CD4-positive, alpha-beta T cell treated with Interleukin-2 at 100 ng/mL for 4 hours (primary cell): Measurements from ENCODE around the gene MAFG.

Experiments
- DNase-seq: peaks from one replicate; pipeline ENCODE4 v3.0.0-alpha.2; 2020; ENCODE audit warnings: low spot score

Gene MAFG

GRCh38 chr17:81939881-81940385 is 12.4 kb upstream of the MAFG start:
- no peak for DNase-seq

DNA sequence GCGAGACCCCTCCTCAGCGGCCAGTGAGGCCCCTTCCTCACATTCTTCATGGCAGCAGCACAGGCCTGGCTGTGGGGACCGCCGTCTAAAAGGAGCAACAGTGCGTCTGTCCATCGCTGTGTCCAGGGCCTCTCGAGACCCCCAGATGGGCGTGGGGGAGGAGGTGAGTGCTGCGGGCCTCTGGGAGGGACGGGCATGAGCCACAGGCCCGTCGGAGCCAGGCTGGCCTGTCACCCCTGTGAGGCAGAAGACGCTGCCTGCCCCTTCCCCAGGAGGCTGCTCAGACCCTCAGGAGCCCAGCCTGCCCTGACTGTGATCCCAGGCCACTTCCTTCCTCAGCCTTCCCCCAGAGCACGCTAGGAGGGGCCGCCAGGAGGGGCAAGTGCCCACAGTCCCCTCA is 11.7 kb upstream of the MAFG start:
- DNase-seq, result no peak

GRCh38 chr17:81935709-81936084 is 8.2 kb upstream of the MAFG start:
- DNase-seq, result no peak

GRCh38 chr17:81934850-81935708 is 7.5 kb upstream of the MAFG start:
- no peak for DNase-seq

GRCh38 chr17:81934098-81934757 is 6.7 kb upstream of the MAFG start:
- DNase-seq, result no peak

GRCh38 chr17:81933178-81933699 is 5.7 kb upstream of the MAFG start:
- no peak for DNase-seq

DNA sequence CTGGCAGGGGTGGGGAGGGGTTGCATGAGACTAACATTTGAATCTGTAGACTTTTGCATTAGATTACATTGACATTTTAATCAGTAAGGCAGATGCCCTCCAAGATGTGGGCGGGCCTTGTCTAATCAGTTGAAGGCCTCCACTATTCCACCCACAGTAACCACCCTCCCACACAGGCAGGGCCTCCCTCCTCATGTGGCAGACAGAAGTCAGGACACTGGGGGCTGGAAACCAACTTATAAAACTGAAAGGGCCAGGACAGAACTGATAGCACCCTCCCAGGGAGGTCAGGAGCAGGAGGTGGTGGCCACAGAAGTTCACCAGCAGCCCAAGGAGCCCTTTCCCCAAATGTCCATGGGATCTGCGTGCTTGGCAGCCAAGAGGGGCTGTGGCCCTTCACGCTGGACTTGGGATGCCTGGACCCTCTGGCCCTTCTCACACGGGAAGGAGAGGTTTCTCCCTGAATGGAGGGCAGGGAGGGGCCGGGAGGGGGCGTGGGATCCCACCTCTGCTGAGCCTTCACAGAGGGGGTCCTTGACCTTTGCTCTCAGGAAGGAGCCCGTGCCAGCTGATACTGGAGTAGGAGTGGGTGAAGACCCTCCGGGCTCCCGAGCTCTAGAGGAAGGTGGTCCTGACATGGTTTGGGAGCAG is 4.9 kb upstream of the MAFG start:
- no peak for DNase-seq

DNA sequence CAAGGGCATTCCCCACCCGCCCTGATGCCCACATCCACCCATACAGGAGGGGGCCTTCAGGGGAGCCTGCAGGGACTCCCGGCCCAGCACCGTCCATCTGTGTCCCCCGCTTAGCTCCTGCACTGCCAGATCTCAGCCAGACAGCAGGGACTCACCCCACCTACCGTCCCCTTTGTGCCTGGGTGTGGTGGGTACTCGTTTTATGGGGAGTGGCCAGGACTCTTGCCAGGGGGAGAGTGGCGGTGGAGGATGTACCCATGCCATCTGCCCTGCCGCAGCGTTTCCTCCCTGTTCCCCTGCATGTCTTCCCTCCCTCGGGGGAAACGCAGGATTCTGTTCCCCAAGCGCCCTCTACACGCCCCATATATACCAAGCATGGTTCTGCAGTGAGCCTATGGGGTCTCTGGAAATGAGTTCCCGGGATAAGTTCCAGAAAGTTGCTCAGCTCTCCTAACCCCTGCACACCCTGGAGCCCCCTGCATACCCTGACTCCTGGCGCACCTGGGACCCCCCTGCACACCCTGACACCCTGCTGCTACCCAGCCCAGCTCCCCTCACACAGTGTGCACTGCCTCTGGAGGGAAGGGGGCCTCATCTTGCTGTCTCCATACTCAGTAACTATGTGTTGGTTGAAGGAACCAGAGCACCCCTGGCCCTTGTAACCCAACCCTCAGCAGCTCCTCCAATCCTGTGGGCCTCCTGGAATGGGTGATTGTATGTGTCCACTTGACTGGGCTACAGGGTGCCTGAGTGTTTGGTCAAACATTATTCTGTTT is 4.2 kb upstream of the MAFG start:
- no peak for DNase-seq

DNA sequence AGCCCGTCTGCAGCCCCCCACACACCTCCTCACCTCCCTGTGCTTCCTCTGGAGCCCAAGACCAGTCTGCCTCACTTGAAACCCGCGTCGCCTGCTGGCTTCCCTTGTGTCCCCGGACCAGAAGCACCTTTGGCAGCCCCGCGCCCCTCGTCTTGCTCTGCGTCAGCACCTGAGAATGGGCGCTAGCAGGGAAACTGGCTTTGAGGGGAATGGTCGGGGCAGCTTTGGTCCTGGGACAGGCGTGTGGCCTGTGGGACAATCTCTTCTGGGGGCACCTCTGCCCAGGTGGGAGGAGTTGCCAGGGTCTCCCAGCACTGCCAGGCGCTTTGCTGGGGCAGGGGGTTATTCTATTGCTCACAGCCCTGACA is 3.6 kb upstream of the MAFG start:
- DNase-seq, result no peak

- no peak for DNase-seq
Measured at GRCh38 chr17:81930142-81931125, 2.9 kb upstream of the MAFG start.

GRCh38 chr17:81929253-81930141 is 2.0 kb upstream of the MAFG start:
- no peak for DNase-seq

DNA sequence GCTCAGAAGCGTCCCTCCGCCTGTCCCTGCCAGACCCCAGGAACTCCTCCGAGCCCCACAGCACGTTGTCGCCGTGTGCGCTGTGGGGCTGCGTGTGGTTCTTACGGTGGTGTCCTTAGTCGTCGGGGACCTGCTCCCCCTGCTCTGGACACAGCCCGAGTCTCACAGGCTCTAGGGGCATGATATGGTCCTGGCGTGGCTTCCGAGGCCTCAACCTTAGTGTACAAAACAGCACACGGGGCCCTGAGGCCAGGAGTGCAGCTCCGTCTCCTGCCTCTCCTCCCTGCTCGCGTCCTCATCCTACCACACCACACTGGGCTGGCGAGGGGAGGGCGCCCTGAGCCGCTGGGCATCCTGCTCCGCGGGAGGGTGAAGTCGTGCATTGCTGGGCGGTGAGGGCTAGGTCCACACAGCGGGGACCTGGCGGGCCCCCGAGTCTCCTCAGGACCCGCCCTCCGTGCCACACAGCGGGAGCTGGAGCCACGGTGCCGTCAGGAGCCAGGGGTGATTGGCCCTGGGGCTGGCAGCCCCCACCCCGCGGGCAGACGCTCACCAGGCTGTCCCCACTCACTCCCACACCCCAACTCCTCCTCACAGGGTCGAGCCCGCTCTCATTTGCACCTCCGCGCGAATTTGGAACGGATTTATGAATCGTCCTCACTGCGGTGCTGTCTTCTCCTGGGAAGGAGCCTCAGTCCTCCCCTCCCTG is 1.2 kb upstream of the MAFG start:
- no peak for DNase-seq

DNA sequence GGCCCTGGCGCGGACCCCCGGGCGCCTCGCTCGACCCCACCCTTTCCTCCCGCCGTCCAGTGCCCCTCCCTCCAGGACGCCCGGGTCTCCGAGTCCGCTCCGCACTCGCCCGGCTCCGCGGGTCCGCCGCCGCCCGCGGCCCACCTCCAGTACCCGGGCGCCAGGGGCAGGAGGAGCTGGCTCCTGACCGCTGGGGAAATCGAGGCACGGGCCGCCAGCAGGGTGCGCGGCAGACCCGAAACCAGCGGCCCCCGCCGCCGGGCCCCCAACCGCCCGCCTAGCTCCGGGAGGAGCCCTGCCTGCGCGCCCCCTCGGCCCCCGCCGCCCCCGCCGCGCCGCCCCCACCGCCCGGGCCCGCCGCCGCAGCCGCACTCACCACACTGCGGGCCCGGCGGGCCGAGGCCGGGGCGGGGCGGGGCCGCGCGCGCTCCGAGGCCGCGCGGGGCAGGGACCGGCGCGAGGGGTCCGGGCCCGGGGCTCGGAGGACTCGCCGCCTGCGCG is 333 bp downstream of the MAFG start:
- DNase-seq, result no peak

GRCh38 chr17:81926451-81927151 is 934 bp downstream of the MAFG start:
- DNase-seq, result peak; percentile 50

DNA sequence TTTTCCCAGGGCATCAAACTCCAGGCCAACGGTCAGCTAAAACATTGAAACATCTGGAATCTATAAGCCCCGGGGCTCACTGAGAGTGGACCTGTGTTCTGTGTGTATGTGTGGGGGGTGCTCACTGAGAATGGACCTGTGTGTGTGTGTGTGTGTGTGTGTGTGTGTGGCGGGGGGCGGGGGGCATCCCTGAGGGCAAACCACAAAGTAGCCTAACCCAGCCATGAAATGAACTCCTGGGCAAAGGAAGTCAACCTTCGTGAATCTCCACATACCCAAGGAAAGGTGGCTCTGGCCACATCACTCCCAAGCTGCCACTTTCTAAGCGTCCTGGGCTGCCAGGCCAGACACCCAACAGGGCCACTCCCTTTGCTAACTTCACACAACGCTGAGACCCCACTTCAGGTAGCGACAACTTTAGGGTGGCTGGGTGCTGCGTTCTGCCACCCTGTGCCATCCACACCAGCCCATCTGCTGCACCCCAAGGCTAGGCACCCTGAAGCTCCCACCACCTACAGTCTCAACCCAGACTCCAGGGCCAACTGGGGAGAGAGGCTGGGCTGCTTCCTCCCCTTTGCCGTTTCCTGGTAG is 1.6 kb downstream of the MAFG start:
- no peak for DNase-seq

- DNase-seq, result peak; percentile 21
Measured at GRCh38 chr17:81924557-81925532, 2.7 kb downstream of the MAFG start.
